Mucosa of gallbladder (tissue), 1 donor: ENCODE data around the gene GFOD2. TPM values are rescaled to one million over a fixed set of nuclear protein-coding genes. Genes with fewer than 3 reads are reported as not detected.
A peak's percentile ranks its signal among the peaks of the same experiment; 100 is the strongest.
"Not testable (repeated sequence)": the region's sequence is repeated elsewhere in the genome, so short reads cannot be mapped to it uniquely, and the experiment has no call there.

ENCODE experiments used
- DNase-seq: peaks from one replicate; pipeline ENCODE4 v3.0.0-alpha.2; 2020; ENCODE audit warnings: low spot score
- total RNA-seq: library from RNA; stranded (reverse); gene quantifications from one replicate; pipeline ENCODE4 v1.2.1, GENCODE V29; 2021
- donor health status: DM: no; HTN: no; CAD: no.

The GFOD2 gene
- 25.9 TPM for total RNA-seq

DNA sequence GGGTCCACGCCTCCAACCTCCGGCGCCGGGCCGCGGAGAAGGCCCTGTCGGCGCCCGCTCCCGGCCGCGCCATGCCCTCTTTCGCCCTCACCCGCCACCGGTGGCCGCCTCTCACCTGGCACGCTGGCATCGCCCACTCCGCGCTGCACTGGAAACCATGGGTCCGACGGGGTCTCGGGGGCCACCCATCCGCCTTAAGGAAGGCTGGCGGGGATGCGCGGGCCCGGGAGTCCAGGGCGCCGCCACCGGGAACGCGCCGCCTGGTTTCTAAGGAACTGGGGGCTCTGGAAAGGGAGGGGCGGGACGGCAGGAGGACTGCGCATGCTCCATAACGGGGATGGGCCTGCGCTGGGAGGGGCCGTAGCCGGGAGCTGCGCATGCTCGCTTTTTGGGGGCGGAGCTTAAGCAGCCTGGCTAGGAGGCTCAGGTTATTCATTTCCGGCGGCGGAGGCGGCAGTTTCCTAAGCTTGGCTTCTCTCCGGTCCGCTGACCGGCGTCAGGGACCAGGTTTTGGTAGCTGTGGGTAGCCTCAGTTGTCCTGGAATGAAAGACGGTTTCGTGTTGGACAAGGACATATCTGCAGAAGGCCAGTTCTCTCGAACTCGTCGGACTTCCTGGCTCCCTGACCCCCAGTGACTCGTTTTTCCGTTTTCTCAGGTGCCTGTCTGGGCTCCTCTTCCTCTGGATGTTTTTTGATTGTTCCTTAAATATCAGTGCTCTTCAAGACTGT lies at the start of gene GFOD2:
Gene GFOD2 (minus strand): TSS at position 269 of the 730 bp plus-strand sequence. CDS start 33,601 bp downstream, outside the sequence.
- peak; percentile 96 for DNase-seq

DNA sequence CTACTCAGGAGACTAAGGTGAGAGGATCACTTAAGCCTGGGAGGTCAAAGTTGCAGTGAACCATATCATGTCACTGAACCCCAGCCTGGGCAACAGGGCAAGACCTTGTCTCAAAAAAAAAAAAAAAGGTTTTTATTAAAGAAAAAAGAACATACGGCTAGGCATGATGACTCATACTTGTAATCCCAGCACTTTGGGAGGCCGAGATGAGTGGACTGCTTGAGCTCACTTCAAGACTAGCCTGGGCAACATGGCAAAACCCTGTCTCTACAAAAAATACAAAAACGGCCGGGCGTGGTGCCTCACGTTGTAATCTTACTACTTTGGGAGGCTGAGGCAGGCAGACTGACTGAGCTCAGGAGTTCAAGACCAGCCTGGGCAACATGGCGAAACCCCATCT lies 48.8 kb upstream of the GFOD2 start:
- no peak for DNase-seq

- DNase-seq: no peak
Observed at GRCh38 chr16:67766291-67766690, 47.2 kb upstream of the GFOD2 start.

- no peak for DNase-seq
Observed at GRCh38 chr16:67764158-67764667, 45.1 kb upstream of the GFOD2 start.

GRCh38 chr16:67763066-67763465 lies 44.0 kb upstream of the GFOD2 start:
- no peak for DNase-seq

- DNase-seq: no peak
Observed at GRCh38 chr16:67762385-67762784, 43.3 kb upstream of the GFOD2 start.

- no peak for DNase-seq
Observed at GRCh38 chr16:67761924-67762323, 42.8 kb upstream of the GFOD2 start.

DNA sequence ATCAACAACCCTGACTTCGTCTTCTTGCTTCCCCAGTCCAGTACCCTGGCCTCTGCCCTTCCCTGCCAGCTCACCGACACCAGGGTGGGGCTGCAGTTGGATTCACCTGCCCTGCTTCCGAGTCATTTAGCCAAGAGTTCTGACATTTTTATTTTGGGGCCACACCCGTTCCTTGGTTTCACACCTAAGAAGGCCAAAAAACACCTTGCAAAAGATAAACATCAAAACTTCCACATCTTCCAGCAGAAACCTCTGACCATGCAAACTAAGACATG lies 41.8 kb upstream of the GFOD2 start:
- DNase-seq: no peak

DNA sequence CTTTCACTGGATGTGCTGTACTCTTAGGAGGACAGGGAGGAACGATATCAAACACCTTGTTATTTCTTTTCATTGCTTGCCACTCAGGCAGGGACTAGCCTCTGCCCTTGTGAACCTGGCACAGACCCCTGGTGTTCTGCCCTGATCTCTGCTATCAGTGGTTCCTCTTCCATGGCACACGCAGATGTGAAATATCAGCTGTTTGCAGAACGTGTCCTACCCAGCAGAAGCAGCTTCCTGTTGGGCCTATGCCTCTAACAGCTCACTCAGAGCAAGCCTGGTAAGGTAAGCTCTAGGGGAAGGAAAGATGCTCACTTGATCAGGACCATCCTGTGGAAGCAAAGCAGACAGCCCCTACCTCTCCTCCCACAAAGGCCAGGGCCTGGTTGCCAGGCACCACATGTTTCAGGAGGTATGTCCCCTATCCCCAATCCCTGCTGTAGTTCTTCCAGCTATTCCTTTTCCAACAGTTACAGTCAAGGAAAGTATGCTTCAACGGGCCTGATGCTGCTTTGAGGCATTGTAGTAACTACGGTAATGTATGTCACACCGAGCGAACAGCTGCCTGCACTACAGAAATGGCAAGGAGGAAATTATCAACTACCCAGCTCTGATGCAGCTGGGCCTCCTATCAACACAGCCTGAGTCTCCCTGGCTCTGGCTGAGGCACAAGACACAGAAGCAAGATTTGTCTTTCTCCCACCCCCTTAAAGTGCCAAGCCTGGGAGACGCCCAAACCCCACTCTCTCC lies 41.3 kb upstream of the GFOD2 start:
- DNase-seq: no peak

DNA sequence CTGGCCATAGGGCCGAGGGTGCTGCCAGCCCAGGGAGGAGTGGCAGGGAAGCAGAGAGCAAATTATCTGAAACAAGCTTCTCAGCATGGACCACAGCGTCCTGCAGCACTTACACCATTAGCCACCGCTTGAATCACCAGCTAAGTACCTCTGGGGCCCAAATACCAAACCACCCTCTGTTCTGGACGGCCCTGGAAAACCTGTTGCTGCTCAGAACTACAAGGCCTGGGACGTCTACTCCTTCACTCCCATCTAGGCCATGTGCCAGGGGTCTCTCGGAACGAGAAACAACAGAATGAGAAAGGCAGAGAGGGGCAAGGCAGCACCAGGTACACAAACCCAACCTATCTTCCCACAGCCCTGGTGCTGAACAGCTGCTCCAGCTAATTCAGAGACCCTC lies 39.9 kb upstream of the GFOD2 start:
- DNase-seq: no peak

DNA sequence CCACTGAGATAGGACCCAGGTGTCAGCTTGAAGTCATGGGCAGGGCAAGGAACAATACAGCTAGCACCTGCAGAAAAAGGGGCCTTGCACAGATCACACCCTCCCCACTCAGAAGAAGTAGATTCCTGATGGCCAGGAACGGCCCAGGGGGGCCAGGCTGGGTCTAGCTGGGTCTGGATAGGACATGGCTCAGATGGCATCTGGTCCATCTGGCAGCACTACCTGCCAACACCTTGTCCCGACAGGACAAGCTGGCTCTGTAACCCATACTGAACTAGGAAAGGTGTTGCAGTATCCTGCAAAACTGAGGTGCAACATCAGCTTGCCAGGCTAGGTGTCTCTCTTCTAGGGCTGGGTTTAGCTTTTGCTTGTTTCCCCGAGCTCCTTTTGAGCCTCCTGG lies 38.9 kb upstream of the GFOD2 start:
- no peak for DNase-seq

DNA sequence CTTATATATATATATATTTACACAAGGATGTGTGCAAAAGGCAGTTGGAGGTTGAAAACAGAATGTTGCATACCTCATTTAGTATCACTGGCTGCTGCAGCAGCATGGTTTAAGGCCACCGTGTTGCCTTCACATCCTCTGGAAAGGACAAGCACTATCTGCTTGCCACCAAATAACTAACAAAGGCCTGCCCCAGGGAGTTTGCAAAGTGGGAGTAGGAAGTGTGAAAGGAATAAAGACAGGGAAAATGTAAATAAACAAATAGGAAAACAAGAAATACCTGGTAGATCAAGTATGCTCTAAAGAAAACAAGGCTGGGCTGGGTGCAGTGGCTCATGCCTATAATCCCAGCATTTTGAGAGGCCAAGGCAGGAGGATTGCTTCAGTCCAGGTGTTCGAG lies 33.5 kb upstream of the GFOD2 start:
- no peak for DNase-seq

- DNase-seq: not testable (repeated sequence)
Observed at GRCh38 chr16:67751331-67751730, 32.2 kb upstream of the GFOD2 start.

- no peak for DNase-seq
Observed at GRCh38 chr16:67750466-67750865, 31.4 kb upstream of the GFOD2 start.

DNA sequence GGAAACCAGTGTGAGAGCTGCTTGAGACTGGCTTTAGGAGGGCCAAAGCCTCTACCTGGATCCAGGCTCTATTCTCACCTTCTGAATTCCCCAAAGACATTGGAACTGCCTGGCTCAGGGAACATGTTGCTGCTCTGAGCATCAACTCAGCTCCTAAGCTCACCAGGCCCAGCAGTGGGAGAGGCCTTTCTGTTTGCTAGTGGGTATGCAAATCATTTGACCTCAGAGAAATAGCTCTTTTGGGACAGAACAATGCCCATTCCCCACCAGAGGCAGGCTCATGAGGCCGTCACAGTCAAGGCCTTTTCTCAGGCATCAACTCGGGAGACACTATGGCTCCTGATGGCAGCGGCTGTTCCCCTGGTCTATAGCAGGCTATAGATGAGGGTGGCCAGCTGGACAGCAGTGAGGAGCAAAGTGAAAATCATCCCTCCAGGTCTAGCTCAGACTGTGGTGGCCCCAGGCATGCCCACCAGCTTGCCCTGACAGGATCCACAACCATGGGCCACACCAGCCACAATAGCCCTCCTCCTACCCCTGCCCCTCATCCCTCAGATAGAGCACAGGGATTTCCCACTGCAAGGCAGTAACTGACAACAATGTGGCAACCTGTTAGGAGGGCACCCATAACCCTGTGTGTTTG lies 30.4 kb upstream of the GFOD2 start:
- no peak for DNase-seq

DNA sequence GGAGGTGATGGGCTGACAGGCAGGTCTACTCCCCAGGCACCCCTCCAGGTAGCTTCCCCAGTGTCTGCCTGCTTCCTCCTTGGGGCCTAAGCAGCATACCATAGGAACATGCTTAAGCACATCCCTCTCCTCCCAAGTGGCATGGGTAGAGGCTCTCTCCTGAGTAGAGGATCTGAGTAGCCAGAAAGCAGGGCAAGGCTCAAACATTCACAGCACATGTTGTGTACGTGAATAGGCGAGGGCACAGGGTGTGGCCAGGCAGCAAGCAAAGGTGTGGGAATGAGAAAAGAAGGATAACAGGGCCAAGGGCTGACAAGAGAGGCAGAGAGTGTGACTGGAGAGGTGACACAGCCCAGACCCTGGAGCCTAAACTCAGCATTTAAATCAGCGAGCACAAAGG lies 29.7 kb upstream of the GFOD2 start:
- DNase-seq: no peak

DNA sequence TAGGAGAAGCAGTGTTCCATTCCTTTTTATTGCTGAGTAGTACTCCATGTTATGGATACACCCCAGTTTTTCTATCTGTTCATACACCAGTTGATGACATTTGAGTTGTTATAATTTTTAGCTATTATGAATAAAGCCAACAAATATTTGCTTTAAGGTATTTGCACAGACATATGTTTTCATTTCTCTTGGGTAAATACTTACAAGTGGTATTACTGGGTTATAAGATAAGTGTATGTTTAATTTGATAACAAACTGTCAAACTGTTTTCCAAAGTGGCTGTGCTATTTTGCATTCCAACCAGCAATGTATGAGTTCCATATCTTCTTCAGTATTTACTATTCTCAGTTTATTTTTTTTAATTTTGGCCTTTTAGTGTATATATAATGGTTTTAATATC lies 27.7 kb upstream of the GFOD2 start:
- DNase-seq: no peak

- DNase-seq: no peak
Observed at GRCh38 chr16:67741118-67741517, 22.0 kb upstream of the GFOD2 start.

- no peak for DNase-seq
Observed at GRCh38 chr16:67740391-67740790, 21.3 kb upstream of the GFOD2 start.

- no peak for DNase-seq
Observed at GRCh38 chr16:67736858-67737257, 17.7 kb upstream of the GFOD2 start.

DNA sequence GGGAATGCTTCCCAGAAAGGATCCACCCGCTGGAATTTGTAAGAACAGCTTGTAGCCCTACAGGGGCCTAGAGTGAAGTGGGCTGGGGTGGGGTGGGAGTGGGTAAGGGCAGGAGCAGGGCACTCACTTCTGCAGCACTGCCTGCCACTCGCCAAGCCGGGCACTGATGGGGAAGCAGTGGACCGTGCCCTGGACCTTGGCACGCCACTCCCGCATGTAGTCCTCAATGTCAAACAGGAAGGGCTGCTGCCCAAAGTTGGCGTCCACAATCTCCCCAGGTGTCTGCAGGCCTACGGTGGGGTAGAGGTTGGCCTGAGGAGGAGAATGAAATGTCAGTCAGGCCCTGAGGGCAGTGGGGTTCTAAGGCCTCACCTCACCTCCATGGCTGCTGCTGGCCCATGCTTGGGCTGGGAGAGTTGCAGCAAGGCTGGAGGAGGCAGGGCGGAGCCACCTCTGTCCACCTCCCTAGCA lies 15.7 kb upstream of the GFOD2 start:
- no peak for DNase-seq

DNA sequence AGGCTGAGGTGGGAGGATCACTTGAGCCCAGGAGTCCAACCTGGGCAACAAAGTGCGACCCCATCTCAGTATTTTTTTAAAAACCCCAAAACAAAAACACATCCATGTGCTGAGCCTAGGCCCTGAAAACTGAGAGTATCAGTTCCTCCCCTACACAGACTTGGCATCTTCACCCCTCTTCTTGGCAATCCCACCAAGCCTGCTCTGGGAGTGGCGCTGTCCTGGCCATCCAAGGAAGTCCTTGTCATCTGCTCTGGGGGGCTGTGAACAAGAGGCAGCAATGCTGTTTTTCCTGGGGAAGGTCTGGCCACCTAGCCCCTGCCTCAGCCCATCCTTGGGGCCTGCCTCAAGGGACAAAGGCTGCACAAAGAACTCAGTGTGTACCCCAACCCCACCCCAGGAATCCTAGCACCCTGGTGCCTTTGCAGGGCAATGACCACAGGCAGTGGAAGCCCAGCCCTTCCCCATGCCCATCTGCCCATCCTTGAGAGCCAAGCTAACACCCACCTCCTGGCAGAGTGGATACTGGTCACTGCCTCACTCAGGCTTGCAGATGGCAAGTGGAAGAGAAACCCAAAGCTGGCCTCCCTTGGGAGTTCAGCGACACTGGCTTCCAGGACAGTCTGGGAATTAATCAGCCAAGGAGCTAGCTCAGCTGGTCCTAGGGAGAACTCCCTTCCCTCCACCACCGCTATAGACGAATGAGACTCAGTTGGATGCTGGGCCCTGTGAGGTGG lies 14.8 kb upstream of the GFOD2 start:
- DNase-seq: no peak
